Nephron (organoid): ENCODE results near the gene PRG2.

ENCODE experiments used
- H3K27ac Mint-ChIP-seq, 3 experiments: 2 replicates each; pipeline ENCODE4 v1.8.0; 2020; ENCODE audit warnings: mixed read lengths in 3 of 3, mild to moderate bottlenecking in 2 of 3, moderate library complexity in 1 of 3
- H3K27me3 Mint-ChIP-seq: 2 replicates; pipeline ENCODE4 v1.8.0; 2021; ENCODE audit warnings: low read depth, mild to moderate bottlenecking, moderate library complexity, mixed read lengths
- H3K36me3 Mint-ChIP-seq: 2 replicates; pipeline ENCODE4 v1.8.0; 2020; ENCODE audit warnings: low read depth, mixed read lengths
- H3K4me1 Mint-ChIP-seq: 2 replicates; pipeline ENCODE4 v1.8.0; 2020; ENCODE audit warnings: mixed read lengths
- H3K4me3 Mint-ChIP-seq, 3 experiments: 2 replicates each; pipeline ENCODE4 v1.8.0; 2020; ENCODE audit warnings: mild to moderate bottlenecking in 3 of 3, mixed read lengths in 3 of 3, moderate library complexity in 2 of 3
- H3K9me3 Mint-ChIP-seq: 2 replicates; pipeline ENCODE4 v1.8.0; 2020; ENCODE audit warnings: mixed read lengths
- CTCF ChIP-seq, 3 experiments: fragments of 200-600 bp; sonication (generic); IDR thresholded peaks; one replicate each; pipeline ENCODE4 v1.5.0; 2021; ENCODE audit warnings: antibody characterized with exemption in 3 of 3; ENCODE audit not compliant: unreplicated experiment in 3 of 3

PRG2 gene

GRCh38 chr11:57373146-57373545 is 17.3 kb downstream of the PRG2 start:
- H3K27ac Mint-ChIP-seq = no peak overlapping the region
- H3K4me1 Mint-ChIP-seq = no peaks in the 10 kb centered on the region
- no peak for TF ChIP-seq CTCF (IDR thresholded peaks at IDR 0.05; ENCODE audit: unreplicated experiment in 3 of 3)
- H3K9me3 Mint-ChIP-seq = no peaks in the 10 kb centered on the region
- no peak overlapping the region for H3K4me3 Mint-ChIP-seq
- peaks cover 19% of the 10 kb centered on the region for H3K27me3 Mint-ChIP-seq
- no peaks in the 10 kb centered on the region for H3K36me3 Mint-ChIP-seq

GRCh38 chr11:57370941-57371340 is 19.5 kb downstream of the PRG2 start:
- Mint-ChIP-seq H3K4me1 (no peaks in the 10 kb centered on the region), H3K27ac (no peak overlapping the region), H3K9me3 (no peaks in the 10 kb centered on the region), H3K27me3 (peaks cover 4% of the 10 kb centered on the region), H3K4me3 (no peak overlapping the region), H3K36me3 (no peaks in the 10 kb centered on the region)
- no peak for TF ChIP-seq CTCF (IDR thresholded peaks at IDR 0.05; ENCODE audit: unreplicated experiment in 3 of 3)

GRCh38 chr11:57370251-57370650 is 20.2 kb downstream of the PRG2 start:
- TF ChIP-seq CTCF (IDR thresholded peaks at IDR 0.05; ENCODE audit: unreplicated experiment in 3 of 3) = no peak
- Mint-ChIP-seq H3K4me1 (no peaks in the 10 kb centered on the region), H3K27me3 (peaks cover 4% of the 10 kb centered on the region), H3K9me3 (no peaks in the 10 kb centered on the region), H3K36me3 (no peaks in the 10 kb centered on the region), H3K4me3 (no peak overlapping the region), H3K27ac (no peak overlapping the region)

- Mint-ChIP-seq H3K4me1 (no peaks in the 10 kb centered on the region), H3K9me3 (no peaks in the 10 kb centered on the region), H3K36me3 (no peaks in the 10 kb centered on the region), H3K27ac (no peak overlapping the region), H3K27me3 (no peaks in the 10 kb centered on the region), H3K4me3 (no peak overlapping the region)
- no peak for TF ChIP-seq CTCF (IDR thresholded peaks at IDR 0.05; ENCODE audit: unreplicated experiment in 3 of 3)
Observed at GRCh38 chr11:57368845-57369232, 21.6 kb downstream of the PRG2 start.

- no peak for TF ChIP-seq CTCF (IDR thresholded peaks at IDR 0.05; ENCODE audit: unreplicated experiment in 3 of 3)
Observed at GRCh38 chr11:57368106-57368844, 22.2 kb downstream of the PRG2 start.

More at GRCh38 chr11:57368106-57368844, 22.2 kb downstream of the PRG2 start:
- H3K27ac Mint-ChIP-seq = no peak overlapping the region
- no peak overlapping the region for H3K4me3 Mint-ChIP-seq
- no peaks in the 10 kb centered on the region for H3K9me3 Mint-ChIP-seq
- H3K27me3 Mint-ChIP-seq = no peaks in the 10 kb centered on the region
- no peaks in the 10 kb centered on the region for H3K36me3 Mint-ChIP-seq
- no peaks in the 10 kb centered on the region for H3K4me1 Mint-ChIP-seq
